Right atrium auricular region (tissue), 2 donors: ENCODE measurements around the gene MS4A13. TPM values are rescaled to one million over a fixed set of nuclear protein-coding genes. Genes with fewer than 3 reads are reported as not detected.

ENCODE experiments used
- total RNA-seq, 2 donors: library from RNA; depleted of rRNA; stranded (reverse); fragments of >200 nt; gene quantifications; one replicate each; pipeline ENCODE4 v1.1.0, GENCODE V29; 2016

The MS4A13 gene
- total RNA-seq, 2 donors from 2014 or later = not detected

Other genes starting within 250 kb of the MS4A13 start
- gene MS4A4A, start 234.7 kb upstream of the MS4A13 start, total RNA-seq = 10 to 100 TPM in 1 of 2 donors, 1 to 10 TPM in 1; 7.8 to 11.6 TPM
- gene MS4A6E, start 188.1 kb upstream of the MS4A13 start, total RNA-seq = not detected
- gene MS4A7, start 136.9 kb upstream of the MS4A13 start, total RNA-seq = 10 to 100 TPM; 16.0 to 27.7 TPM
- gene MS4A14, start 118.9 kb upstream of the MS4A13 start, total RNA-seq = under 1 TPM; 0.48 to 0.94 TPM
- gene MS4A5, start 85.8 kb upstream of the MS4A13 start, total RNA-seq = not detected
- not detected for gene MS4A1, start 59.5 kb upstream of the MS4A13 start, total RNA-seq
- gene MS4A12, start 22.6 kb upstream of the MS4A13 start, total RNA-seq = not detected
- gene MS4A8, start 184.2 kb downstream of the MS4A13 start, total RNA-seq = not detected
- gene MS4A18, start 209.3 kb downstream of the MS4A13 start, total RNA-seq = not detected
- not detected for gene MS4A15, start 241.5 kb downstream of the MS4A13 start, total RNA-seq